ENCODE data around the gene BUD23. TPM values are rescaled to one million over a fixed set of nuclear protein-coding genes. Genes with fewer than 3 reads are reported as not detected.

BUD23 gene
- total RNA-seq, 1 experiment from 2014 or later: 124 TPM

GRCh38 chr7:73735528-73735905 is 52.1 kb downstream of the BUD23 start:
- peaks cover 21% of the 10 kb centered on the region for H3K79me2 ChIP-seq (ENCODE audit: low read length)
- ChIA-PET POLR2A (ENCODE audit: unreplicated experiment) (interaction anchor here (0.7 kb wide), 1 partner anchor 18 kb away, joined by 4 read pairs; no protein-coding TSS in a partner anchor), CTCF (interaction anchor here (0.5 to 1.2 kb wide), 2 partner anchors 29 to 127 kb away, joined by 3 to 4 read pairs; no protein-coding TSS in a partner anchor)
- H3K9me3 ChIP-seq (ENCODE audit: low read length): no peaks in the 10 kb centered on the region
- peaks cover 10% of the 10 kb centered on the region; the same call in 1 of the 2 replicates for H4K20me1 ChIP-seq (ENCODE audit: low read length)
- intact Hi-C loops (cut with micrococcal nuclease): no loop called here
- no peaks in the 10 kb centered on the region for H3K9me2 ChIP-seq (replicated peaks; ENCODE audit: low read length)
- no peak overlapping the region for H2AFZ ChIP-seq (ENCODE audit: low read length)
- H3K27ac ChIP-seq (ENCODE audit: low read length): no peak overlapping the region; the same call in 1 of the 2 replicates
- DNase-seq: no peak
- H3F3A ChIP-seq (ENCODE audit: low read length, unreplicated experiment): no peaks in the 10 kb centered on the region
- H3K27me3 ChIP-seq (ENCODE audit: low read length): no peaks in the 10 kb centered on the region
- H3K4me2 ChIP-seq (ENCODE audit: low read length): no peak overlapping the region
- TF ChIP-seq CTCF (conservative IDR thresholded peaks at IDR 0.05; ENCODE audit: low read depth, low read length) (no peak), EZH2phosphoT487 (IDR thresholded peaks at IDR 0.05; ENCODE audit: borderline replicate concordance, low read length) (no peak), EZH2 (IDR thresholded peaks at IDR 0.05; ENCODE audit: low read length, unreplicated experiment) (no peak)
- no peak overlapping the region for H3K4me3 ChIP-seq (ENCODE audit: low read length)
- no peak overlapping the region for H3K9ac ChIP-seq (ENCODE audit: low read length)
- peaks cover 7% of the 10 kb centered on the region; the same call in 1 of the 2 replicates for H3K36me3 ChIP-seq (ENCODE audit: low read depth, low read length)
- H3K4me1 ChIP-seq (ENCODE audit: insufficient read depth, low read length): peaks cover 18% of the 10 kb centered on the region
- BruUV-seq (replicated peaks): no TSS peak
- no peak for ATAC-seq

- no peak for TF ChIP-seq EZH2phosphoT487 (IDR thresholded peaks at IDR 0.05; ENCODE audit: borderline replicate concordance, low read length)
- no peak for TF ChIP-seq CTCF (conservative IDR thresholded peaks at IDR 0.05; ENCODE audit: low read depth, low read length)
- TF ChIP-seq EZH2 (IDR thresholded peaks at IDR 0.05; ENCODE audit: low read length, unreplicated experiment): no peak
- CTCF ChIA-PET: no interaction called here
- Histone ChIP-seq H3K9me2 (replicated peaks; ENCODE audit: low read length) (no peaks in the 10 kb centered on the region), H3F3A (ENCODE audit: low read length, unreplicated experiment) (no peaks in the 10 kb centered on the region), H3K79me2 (ENCODE audit: low read length) (peaks cover 21% of the 10 kb centered on the region), H3K36me3 (ENCODE audit: low read depth, low read length) (peaks cover 7% of the 10 kb centered on the region; the same call in 1 of the 2 replicates), H4K20me1 (ENCODE audit: low read length) (peaks cover 10% of the 10 kb centered on the region; the same call in 1 of the 2 replicates), H3K27ac (ENCODE audit: low read length) (no peak overlapping the region), H2AFZ (ENCODE audit: low read length) (no peak overlapping the region), H3K9me3 (ENCODE audit: low read length) (no peaks in the 10 kb centered on the region), H3K27me3 (ENCODE audit: low read length) (no peaks in the 10 kb centered on the region), H3K4me2 (ENCODE audit: low read length) (peak overlapping the region; percentile 91; the same call in 1 of the 2 replicates), H3K4me1 (ENCODE audit: insufficient read depth, low read length) (peaks cover 21% of the 10 kb centered on the region), H3K4me3 (ENCODE audit: low read length) (no peak overlapping the region), H3K9ac (ENCODE audit: low read length) (no peak overlapping the region)
- POLR2A ChIA-PET (ENCODE audit: unreplicated experiment): no interaction called here
- ATAC-seq (no peak), DNase-seq (no peak)
- intact Hi-C loops (cut with micrococcal nuclease): no loop called here
- no TSS peak for BruUV-seq (replicated peaks)
These were observed 53.5 kb downstream of the BUD23 start for GRCh38 chr7:73736885-73737284.

Measured in PC-3 (cell line).